ENCODE data around the gene KCNMA1. TPM values are rescaled to one million over a fixed set of nuclear protein-coding genes. Genes with fewer than 3 reads are reported as not detected.

KCNMA1 gene
- polyA plus RNA-seq, 1 experiment, result 21.4 TPM

DNA sequence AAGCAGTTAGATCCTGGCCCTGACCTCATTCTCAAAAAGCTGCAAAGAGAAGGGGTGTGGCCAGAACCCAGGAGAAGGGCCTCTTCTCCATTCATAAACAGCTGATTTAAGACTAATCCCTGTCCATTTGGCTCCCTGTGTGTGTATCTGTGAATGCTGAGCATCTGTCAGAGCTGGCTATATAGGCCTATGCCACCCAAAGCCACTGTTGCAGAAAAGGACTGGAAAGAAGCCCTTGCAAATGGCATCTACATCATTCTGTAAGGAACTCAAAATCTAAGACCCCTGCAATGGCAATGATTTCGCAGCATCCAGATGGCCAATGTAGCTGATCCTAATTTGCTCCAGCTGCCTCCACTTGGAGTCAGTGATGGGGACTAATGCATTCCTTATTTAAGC is 384.5 kb downstream of the KCNMA1 start:
- DNase-seq (ENCODE audit: low read depth), result no peak
- Histone ChIP-seq H3K4me3 (ENCODE audit: low read depth, low read length) (no peak overlapping the region), H3K27me3 (ENCODE audit: control insufficient read depth, insufficient read depth, low read length) (no peaks in the 10 kb centered on the region), H3K36me3 (ENCODE audit: control insufficient read depth, insufficient read depth, low read length) (no peaks in the 10 kb centered on the region)
- CTCF ChIA-PET, result interaction anchor here (0.5 to 1.8 kb wide), 6 partner anchors 21 to 594 kb away, joined by 3 to 10 read pairs (median 4); no protein-coding TSS in a partner anchor
- TF ChIP-seq, protein P1, sequence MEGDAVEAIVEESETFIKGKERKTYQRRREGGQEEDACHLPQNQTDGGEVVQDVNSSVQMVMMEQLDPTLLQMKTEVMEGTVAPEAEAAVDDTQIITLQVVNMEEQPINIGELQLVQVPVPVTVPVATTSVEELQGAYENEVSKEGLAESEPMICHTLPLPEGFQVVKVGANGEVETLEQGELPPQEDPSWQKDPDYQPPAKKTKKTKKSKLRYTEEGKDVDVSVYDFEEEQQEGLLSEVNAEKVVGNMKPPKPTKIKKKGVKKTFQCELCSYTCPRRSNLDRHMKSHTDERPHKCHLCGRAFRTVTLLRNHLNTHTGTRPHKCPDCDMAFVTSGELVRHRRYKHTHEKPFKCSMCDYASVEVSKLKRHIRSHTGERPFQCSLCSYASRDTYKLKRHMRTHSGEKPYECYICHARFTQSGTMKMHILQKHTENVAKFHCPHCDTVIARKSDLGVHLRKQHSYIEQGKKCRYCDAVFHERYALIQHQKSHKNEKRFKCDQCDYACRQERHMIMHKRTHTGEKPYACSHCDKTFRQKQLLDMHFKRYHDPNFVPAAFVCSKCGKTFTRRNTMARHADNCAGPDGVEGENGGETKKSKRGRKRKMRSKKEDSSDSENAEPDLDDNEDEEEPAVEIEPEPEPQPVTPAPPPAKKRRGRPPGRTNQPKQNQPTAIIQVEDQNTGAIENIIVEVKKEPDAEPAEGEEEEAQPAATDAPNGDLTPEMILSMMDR (IDR thresholded peaks at IDR 0.05; ENCODE audit: insufficient read depth, low read depth, low read length), result no peak
- POLR2A ChIA-PET, result no interaction called here

DNA sequence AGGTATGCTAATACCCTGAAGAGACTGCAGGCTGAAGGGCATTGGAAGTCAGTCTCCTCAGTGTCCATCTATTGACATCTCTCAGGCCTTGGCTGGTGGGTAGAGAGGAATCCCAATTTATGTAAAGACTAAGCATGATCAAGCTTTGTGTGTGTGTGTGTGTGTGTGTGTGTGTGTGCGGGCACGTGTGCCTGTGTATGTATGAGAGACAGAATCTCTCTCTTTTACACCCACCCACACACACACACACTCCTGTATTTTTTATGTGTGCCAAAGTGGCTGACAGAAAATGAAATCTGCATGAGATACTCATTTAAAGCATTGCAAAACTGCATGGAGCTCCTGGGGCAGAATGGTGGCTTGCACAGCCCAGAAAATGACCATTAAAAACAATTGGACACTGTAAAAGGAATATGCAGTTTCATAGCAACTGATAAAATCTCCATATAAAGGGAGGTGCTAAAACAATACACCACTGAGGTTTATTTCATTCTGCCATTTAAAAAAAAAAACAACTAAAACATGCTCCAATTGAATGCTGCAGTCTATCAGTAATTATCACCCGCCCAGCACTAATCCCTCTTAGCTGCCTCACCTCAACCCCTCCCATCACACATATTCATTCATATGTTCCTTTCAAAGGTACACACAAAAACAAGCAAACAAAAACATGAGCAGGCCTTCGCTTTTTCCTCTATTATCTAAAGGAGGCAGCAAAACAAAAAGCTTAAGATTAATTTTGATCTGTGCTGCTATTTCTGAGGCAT is 385.0 kb downstream of the KCNMA1 start:
- CTCF ChIA-PET, result interaction anchor here (0.5 to 1.8 kb wide), 5 partner anchors 22 to 594 kb away, joined by 3 to 10 read pairs (median 4); no protein-coding TSS in a partner anchor
- POLR2A ChIA-PET, result no interaction called here
- TF ChIP-seq, protein P1 (IDR thresholded peaks at IDR 0.05; ENCODE audit: insufficient read depth, low read depth, low read length), result no peak
- DNase-seq (ENCODE audit: low read depth), result no peak
- H3K4me3 ChIP-seq (ENCODE audit: low read depth, low read length), result no peak overlapping the region
- no peaks in the 10 kb centered on the region for H3K27me3 ChIP-seq (ENCODE audit: control insufficient read depth, insufficient read depth, low read length)
- H3K36me3 ChIP-seq (ENCODE audit: control insufficient read depth, insufficient read depth, low read length), result no peaks in the 10 kb centered on the region

DNA sequence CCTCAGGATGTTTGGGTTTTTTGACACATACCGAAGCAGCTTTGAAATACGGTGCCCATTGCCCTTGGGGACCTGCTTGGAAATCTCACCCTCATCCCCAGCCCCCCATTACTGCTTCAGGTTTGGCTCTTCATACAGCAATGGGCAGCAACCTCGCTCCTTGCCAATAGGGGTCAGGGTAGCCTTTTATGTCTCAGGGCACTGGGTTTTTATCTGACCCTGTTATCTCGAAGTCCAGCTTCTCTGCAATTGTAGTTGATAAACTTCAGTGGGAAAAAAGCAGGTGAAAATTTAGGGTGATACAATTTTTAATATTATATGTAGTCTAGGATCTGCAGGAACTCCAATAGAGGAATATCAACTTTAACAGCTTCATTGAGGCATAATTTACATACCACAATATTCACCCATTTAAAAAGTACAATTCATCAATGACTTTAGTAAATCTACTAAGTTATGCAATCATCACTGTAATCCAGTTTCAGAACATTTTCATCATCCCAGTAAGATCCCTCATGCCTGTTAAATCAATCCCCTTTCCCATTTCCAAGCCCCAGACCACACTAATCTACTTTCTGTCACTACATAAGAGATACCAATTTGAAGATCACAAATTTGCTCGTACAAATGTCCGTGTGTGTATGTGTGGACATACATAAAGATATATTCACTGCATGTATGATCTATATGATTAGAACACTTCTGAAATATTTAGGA is 386.2 kb downstream of the KCNMA1 start:
- no peaks in the 10 kb centered on the region for H3K36me3 ChIP-seq (ENCODE audit: control insufficient read depth, insufficient read depth, low read length)
- POLR2A ChIA-PET, result interaction anchor here (0.6 kb wide), 1 partner anchor 90 kb away, joined by 4 read pairs; no protein-coding TSS in a partner anchor
- H3K27me3 ChIP-seq (ENCODE audit: control insufficient read depth, insufficient read depth, low read length), result no peaks in the 10 kb centered on the region
- no peak overlapping the region for H3K4me3 ChIP-seq (ENCODE audit: low read depth, low read length)
- TF ChIP-seq, protein P1 (IDR thresholded peaks at IDR 0.05; ENCODE audit: insufficient read depth, low read depth, low read length), result peak; percentile 69
- CTCF ChIA-PET, result interaction anchor here (0.6 to 2.4 kb wide), 12 partner anchors 10 to 460 kb away, joined by 3 to 20 read pairs (median 4); no protein-coding TSS in a partner anchor
- no peak for DNase-seq (ENCODE audit: low read depth)

DNA sequence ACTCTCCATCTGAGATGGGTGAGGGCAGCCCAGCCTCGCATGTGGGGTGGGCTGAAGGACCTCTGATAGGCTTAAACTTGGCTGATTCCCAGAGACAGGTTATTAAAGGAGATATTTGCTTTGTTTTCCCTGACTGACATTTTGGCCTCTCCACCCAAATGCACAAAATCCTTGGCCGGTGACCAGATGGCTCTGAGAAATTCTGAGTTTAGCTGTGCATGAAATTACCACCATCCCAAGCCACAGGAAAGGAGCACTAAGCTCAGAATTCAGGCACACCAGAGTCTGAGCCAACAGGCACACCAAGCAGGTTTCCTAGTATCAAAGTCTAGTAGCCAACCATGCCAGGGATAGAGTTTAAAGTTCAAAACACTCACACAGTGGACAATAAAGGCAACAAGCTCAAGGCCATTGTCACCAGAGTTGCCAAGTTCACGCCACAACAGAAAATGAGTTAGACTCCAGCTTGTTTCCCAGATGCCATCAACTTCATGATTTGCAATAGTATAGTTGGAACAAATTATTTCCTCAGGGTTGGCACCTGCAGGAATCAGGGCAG is 387.6 kb downstream of the KCNMA1 start:
- CTCF ChIA-PET, result interaction anchor here (0.6 to 2.4 kb wide), 13 partner anchors 8 to 391 kb away, joined by 3 to 20 read pairs (median 4); no protein-coding TSS in a partner anchor
- H3K4me3 ChIP-seq (ENCODE audit: low read depth, low read length), result no peak overlapping the region
- TF ChIP-seq, protein P1 (IDR thresholded peaks at IDR 0.05; ENCODE audit: insufficient read depth, low read depth, low read length), result no peak
- POLR2A ChIA-PET, result no interaction called here
- H3K36me3 ChIP-seq (ENCODE audit: control insufficient read depth, insufficient read depth, low read length), result no peaks in the 10 kb centered on the region
- DNase-seq (ENCODE audit: low read depth), result no peak
- no peaks in the 10 kb centered on the region for H3K27me3 ChIP-seq (ENCODE audit: control insufficient read depth, insufficient read depth, low read length)
